GM12878 (cell line): Measurements from ENCODE around the gene IFNAR1. TPM values are rescaled to one million over a fixed set of nuclear protein-coding genes. Genes with fewer than 3 reads are reported as not detected.

Experiments
- CBX3 ChIP-seq: fragments of 200-600 bp; sonication (generic); IDR thresholded peaks from 2 replicates; pipeline ENCODE4 v1.6.1; 2016; ENCODE audit warnings: low read depth, borderline replicate concordance
- E2F4 ChIP-seq: IDR thresholded peaks from 2 replicates; pipeline ENCODE4 v1.6.1; 2012; ENCODE audit warnings: low read depth, low read length, improper control_type of control experiment
- ETV6 ChIP-seq, 2 experiments: fragments of 450-650 bp in 1 of 2; IDR thresholded peaks in 1 of 2; conservative IDR thresholded peaks in 1 of 2; 2 replicates each; pipeline ENCODE4 v1.6.1; 2014; ENCODE audit warnings: antibody characterized with exemption in 1 of 2, borderline replicate concordance in 1 of 2, low read depth in 1 of 2, mild to moderate bottlenecking in 1 of 2, moderate library complexity in 1 of 2
- EZH2 ChIP-seq: IDR thresholded peaks from 2 replicates; pipeline ENCODE4 v1.6.1; 2012; ENCODE audit warnings: low read depth, mild to moderate bottlenecking, control low read depth, inconsistent platforms, low read length, borderline replicate concordance; ENCODE audit not compliant: control insufficient read depth
- FOS ChIP-seq: IDR thresholded peaks from 3 replicates; pipeline ENCODE4 v1.6.1; 2011; ENCODE audit warnings: borderline replicate concordance; ENCODE audit not compliant: insufficient read length; ENCODE audit errors: extremely low read depth
- IKZF1 ChIP-seq: fragments of 450-650 bp; conservative IDR thresholded peaks from 2 replicates; pipeline ENCODE4 v1.6.1; 2017; ENCODE audit warnings: antibody characterized with exemption, mild to moderate bottlenecking
- IKZF2 ChIP-seq, 2 experiments: fragments of 450-650 bp; IDR thresholded peaks; 2 replicates each; pipeline ENCODE4 v1.6.1; 2017; ENCODE audit warnings: mild to moderate bottlenecking in 2 of 2, moderate library complexity in 2 of 2
- IRF3 ChIP-seq: fragments of 450-650 bp; IDR thresholded peaks from 2 replicates; pipeline ENCODE4 v1.6.1; 2014; ENCODE audit warnings: mild to moderate bottlenecking
- JUNB ChIP-seq: IDR thresholded peaks from 2 replicates; pipeline ENCODE4 v1.6.1; 2016; ENCODE audit warnings: antibody characterized with exemption, mild to moderate bottlenecking
- KLF5 ChIP-seq: fragments of 450-650 bp; IDR thresholded peaks from 2 replicates; pipeline ENCODE4 v1.6.1; 2014; ENCODE audit warnings: mild to moderate bottlenecking; ENCODE audit not compliant: partially characterized antibody
- MTA3 ChIP-seq: IDR thresholded peaks from 2 replicates; pipeline ENCODE4 v1.6.1; 2012; ENCODE audit warnings: low read length, inconsistent platforms, borderline replicate concordance
- NR2F1 ChIP-seq: fragments of 450-650 bp; conservative IDR thresholded peaks from 2 replicates; pipeline ENCODE4 v1.6.1; 2017; ENCODE audit warnings: mild to moderate bottlenecking
- PAX5 ChIP-seq: IDR thresholded peaks from 2 replicates; pipeline ENCODE4 v1.6.1; 2011; ENCODE audit warnings: low read depth, low read length, borderline replicate concordance
- PAX8 ChIP-seq: fragments of 450-650 bp; IDR thresholded peaks from 2 replicates; pipeline ENCODE4 v1.6.1; 2017; ENCODE audit warnings: mild to moderate bottlenecking, moderate library complexity
- PKNOX1 ChIP-seq: fragments of 450-650 bp; IDR thresholded peaks from 2 replicates; pipeline ENCODE4 v1.6.1; 2016; ENCODE audit warnings: mild to moderate bottlenecking
- PRDM15 ChIP-seq: fragments of 450-650 bp; formaldehyde crosslinking; IDR thresholded peaks from 2 replicates; pipeline ENCODE4 v1.4.0; 2020; ENCODE audit warnings: mild to moderate bottlenecking, moderate library complexity
- STAT3 ChIP-seq: IDR thresholded peaks from 2 replicates; pipeline ENCODE4 v1.6.1; 2011; ENCODE audit warnings: low read depth, low read length, improper control_type of control experiment
- WRNIP1 ChIP-seq: IDR thresholded peaks from 2 replicates; pipeline ENCODE4 v1.6.1; 2011; ENCODE audit warnings: low read depth, low read length, improper control_type of control experiment, borderline replicate concordance
- ZBTB33 ChIP-seq: fragments of 450-650 bp; IDR thresholded peaks from 2 replicates; pipeline ENCODE4 v1.6.1; 2017; ENCODE audit warnings: mild to moderate bottlenecking
- polyA plus RNA-seq, 11 experiments: library from polyadenylated mRNA; depleted of rRNA in 4 of 11; unstranded in 6 of 11; stranded (reverse) in 5 of 11; fragments of >200 nt; fragmentation: Nextera tagmentation in 4 of 11; fragmentation: Illumina TruSeq in 1 of 11; extraction: Ambion mirVana in 4 of 11; extraction: Trizol in 1 of 11; gene quantifications; 1 replicate in 1 of 11; 2 replicates in 10 of 11; pipeline versions ENCODE4 v1.2.1 to v1.2.3, GENCODE V29; 2011 to 2016; ENCODE audit warnings: inconsistent platforms in 2 of 11, missing spikeins in 2 of 11, low read depth in 1 of 11
- total RNA-seq, 4 experiments: library from RNA; depleted of rRNA in 3 of 4; stranded (reverse); fragments of >200 nt in 3 of 4; fragmentation: Illumina TruSeq in 1 of 4; extraction: Trizol in 1 of 4; gene quantifications; 2 replicates each; pipeline versions ENCODE4 v1.2.1 to v1.2.3, GENCODE V29; 2013 to 2021

Gene IFNAR1
- total and polyA plus RNA-seq, 10 of the 15 experiments (the other 5 are each of a cell fraction or from before 2014, with no cell fraction given), result 12.0 to 62.4 (median 24.6) TPM

GRCh38 chr21:33384841-33385331 lies 60.1 kb downstream of the IFNAR1 start (continued):
- peak; percentile 54 for TF ChIP-seq PKNOX1
- TF ChIP-seq PAX8, result no peak
- TF ChIP-seq IKZF1, result peak; percentile 95
- TF ChIP-seq JUNB, result no peak
- TF ChIP-seq MTA3, result no peak
- TF ChIP-seq PRDM15 (CRISPR knock-in tag), result no peak
- no peak for TF ChIP-seq EZH2
- TF ChIP-seq E2F4, result no peak
- no peak for TF ChIP-seq KLF5
- 0 out of 2 replicates have a peak, but pooled peaks have one; percentile 70 for TF ChIP-seq ZBTB33
- no peak for TF ChIP-seq CBX3
- no peak for TF ChIP-seq WRNIP1
- no peak for TF ChIP-seq IRF3
- peak; percentile 53; the same call in 1 of the 2 replicates for TF ChIP-seq PAX5
- TF ChIP-seq FOS, result no peak
- peak; percentile 100 for TF ChIP-seq NR2F1
- TF ChIP-seq IKZF2 (IDR thresholded peaks at IDR 0.05), result peak; percentile 96 to 97
- TF ChIP-seq STAT3, result no peak
- TF ChIP-seq ETV6 (conservative IDR thresholded peaks at IDR 0.05 in 1 of 2, IDR thresholded peaks at IDR 0.05 in 1 of 2; ENCODE audit: borderline replicate concordance in 1 of 2, low read depth in 1 of 2), result no peak; a peak in 1 of 4 replicates
